Measurements from ENCODE around the gene MYH16. TPM values are rescaled to one million over a fixed set of nuclear protein-coding genes. Genes with fewer than 3 reads are reported as not detected.

The MYH16 gene
- total RNA-seq, 1 experiment from 2014 or later: 2.8 TPM

GRCh38 chr7:99249985-99250575 lies 22.6 kb upstream of the MYH16 start:
- POLR2A ChIA-PET (ENCODE audit: unreplicated experiment): no interaction called here

GRCh38 chr7:99252166-99252895 lies 20.3 kb upstream of the MYH16 start:
- Histone ChIP-seq H3K79me2 (ENCODE audit: low read length) (no peaks in the 10 kb centered on the region), H3K4me2 (ENCODE audit: low read length) (no peak overlapping the region), H3F3A (ENCODE audit: low read length, unreplicated experiment) (no peaks in the 10 kb centered on the region), H3K27me3 (ENCODE audit: low read length) (no peaks in the 10 kb centered on the region), H3K9me3 (ENCODE audit: low read length) (no peaks in the 10 kb centered on the region), H3K4me1 (ENCODE audit: insufficient read depth, low read length) (no peaks in the 10 kb centered on the region), H3K36me3 (ENCODE audit: low read depth, low read length) (no peaks in the 10 kb centered on the region), H3K9ac (ENCODE audit: low read length) (no peak overlapping the region), H3K27ac (ENCODE audit: low read length) (no peak overlapping the region), H4K20me1 (ENCODE audit: low read length) (no peaks in the 10 kb centered on the region), H3K9me2 (replicated peaks; ENCODE audit: low read length) (no peaks in the 10 kb centered on the region), H3K4me3 (ENCODE audit: low read length) (no peak overlapping the region), H2AFZ (ENCODE audit: low read length) (no peak overlapping the region)
- intact Hi-C loops (cut with micrococcal nuclease): no loop called here
- no peak for TF ChIP-seq CTCF (conservative IDR thresholded peaks at IDR 0.05; ENCODE audit: low read depth, low read length)
- TF ChIP-seq EZH2 (IDR thresholded peaks at IDR 0.05; ENCODE audit: low read length, unreplicated experiment): no peak
- TF ChIP-seq EZH2phosphoT487 (IDR thresholded peaks at IDR 0.05; ENCODE audit: borderline replicate concordance, low read length): no peak
- ATAC-seq (no peak), DNase-seq (no peak)
- POLR2A ChIA-PET (ENCODE audit: unreplicated experiment): no interaction called here
- BruUV-seq (replicated peaks): no TSS peak
- CTCF ChIA-PET: no interaction called here

More at GRCh38 chr7:99249985-99250575, 22.6 kb upstream of the MYH16 start:
- DNase-seq (no peak), ATAC-seq (no peak)
- no peak overlapping the region for H3K9ac ChIP-seq (ENCODE audit: low read length)
- H3K79me2 ChIP-seq (ENCODE audit: low read length): no peaks in the 10 kb centered on the region
- peaks cover 6% of the 10 kb centered on the region for H3K4me1 ChIP-seq (ENCODE audit: insufficient read depth, low read length)
- no peaks in the 10 kb centered on the region for H3K27me3 ChIP-seq (ENCODE audit: low read length)
- BruUV-seq (replicated peaks): no TSS peak
- no peaks in the 10 kb centered on the region for H4K20me1 ChIP-seq (ENCODE audit: low read length)
- CTCF ChIA-PET: no interaction called here
- H3K4me2 ChIP-seq (ENCODE audit: low read length): no peak overlapping the region
- H3K36me3 ChIP-seq (ENCODE audit: low read depth, low read length): no peaks in the 10 kb centered on the region
- no peaks in the 10 kb centered on the region for H3K9me2 ChIP-seq (replicated peaks; ENCODE audit: low read length)
- H3K4me3 ChIP-seq (ENCODE audit: low read length): no peak overlapping the region
- intact Hi-C loops (cut with micrococcal nuclease): no loop called here
- no peaks in the 10 kb centered on the region for H3K9me3 ChIP-seq (ENCODE audit: low read length)
- H3K27ac ChIP-seq (ENCODE audit: low read length): no peak overlapping the region
- TF ChIP-seq EZH2phosphoT487 (IDR thresholded peaks at IDR 0.05; ENCODE audit: borderline replicate concordance, low read length) (no peak), EZH2 (IDR thresholded peaks at IDR 0.05; ENCODE audit: low read length, unreplicated experiment) (no peak), CTCF (conservative IDR thresholded peaks at IDR 0.05; ENCODE audit: low read depth, low read length) (no peak)
- H2AFZ ChIP-seq (ENCODE audit: low read length): no peak overlapping the region
- no peaks in the 10 kb centered on the region for H3F3A ChIP-seq (ENCODE audit: low read length, unreplicated experiment)

- H4K20me1 ChIP-seq (ENCODE audit: low read length): no peaks in the 10 kb centered on the region
- H3K9ac ChIP-seq (ENCODE audit: low read length): no peak overlapping the region
- DNase-seq (no peak), ATAC-seq (no peak)
- H3K79me2 ChIP-seq (ENCODE audit: low read length): no peaks in the 10 kb centered on the region
- no peak overlapping the region for H3K4me3 ChIP-seq (ENCODE audit: low read length)
- H2AFZ ChIP-seq (ENCODE audit: low read length): no peak overlapping the region
- H3K4me1 ChIP-seq (ENCODE audit: insufficient read depth, low read length): no peaks in the 10 kb centered on the region
- POLR2A ChIA-PET (ENCODE audit: unreplicated experiment): no interaction called here
- no peaks in the 10 kb centered on the region for H3F3A ChIP-seq (ENCODE audit: low read length, unreplicated experiment)
- no peaks in the 10 kb centered on the region for H3K9me2 ChIP-seq (replicated peaks; ENCODE audit: low read length)
- no peak overlapping the region for H3K27ac ChIP-seq (ENCODE audit: low read length)
- no peak overlapping the region for H3K4me2 ChIP-seq (ENCODE audit: low read length)
- no peaks in the 10 kb centered on the region for H3K9me3 ChIP-seq (ENCODE audit: low read length)
- H3K36me3 ChIP-seq (ENCODE audit: low read depth, low read length): no peaks in the 10 kb centered on the region
- TF ChIP-seq CTCF (conservative IDR thresholded peaks at IDR 0.05; ENCODE audit: low read depth, low read length) (no peak), EZH2phosphoT487 (IDR thresholded peaks at IDR 0.05; ENCODE audit: borderline replicate concordance, low read length) (no peak), EZH2 (IDR thresholded peaks at IDR 0.05; ENCODE audit: low read length, unreplicated experiment) (no peak)
- CTCF ChIA-PET: no interaction called here
- intact Hi-C loops (cut with micrococcal nuclease): no loop called here
- no peaks in the 10 kb centered on the region for H3K27me3 ChIP-seq (ENCODE audit: low read length)
- BruUV-seq (replicated peaks): no TSS peak
Observed at GRCh38 chr7:99253369-99253768, 19.3 kb upstream of the MYH16 start.
